HepG2 (cell line): ENCODE measurements around the gene PGGT1B. TPM values are rescaled to one million over a fixed set of nuclear protein-coding genes. Genes with fewer than 3 reads are reported as not detected.

ENCODE experiments used
- ARID3A ChIP-seq: IDR thresholded peaks from 2 replicates; pipeline ENCODE4 v1.6.1; 2012; ENCODE audit warnings: low read depth, low read length, improper control_type of control experiment
- CCAR2 ChIP-seq: fragments of 200-400 bp; formaldehyde crosslinking; optimal IDR thresholded peaks from 2 replicates; pipeline ENCODE3; 2018; ENCODE audit warnings: low read depth, mild to moderate bottlenecking, low read length, moderate library complexity
- ELF1 ChIP-seq: sonication (generic); formaldehyde crosslinking; IDR thresholded peaks from 2 replicates; pipeline ENCODE4 v1.4.0; 2020; ENCODE audit warnings: missing genetic modification reagents
- ELK4 ChIP-seq: sonication (generic); formaldehyde crosslinking; IDR thresholded peaks from 2 replicates; pipeline ENCODE4 v1.9.0; 2021; ENCODE audit warnings: missing genetic modification reagents, borderline replicate concordance
- HDAC2 ChIP-seq: sonication (generic); formaldehyde crosslinking; IDR thresholded peaks from 2 replicates; pipeline ENCODE4 v1.4.0; 2020; ENCODE audit warnings: missing genetic modification reagents
- HOXA9 ChIP-seq: sonication (generic); formaldehyde crosslinking; IDR thresholded peaks from 2 replicates; pipeline ENCODE4 v1.8.1; 2022; ENCODE audit warnings: missing genetic modification reagents, mild to moderate bottlenecking, moderate library complexity, borderline replicate concordance
- NFE2L1 ChIP-seq: sonication (generic); formaldehyde crosslinking; IDR thresholded peaks from 2 replicates; pipeline ENCODE4 v1.4.0; 2020; ENCODE audit warnings: missing genetic modification reagents, mild to moderate bottlenecking, borderline replicate concordance
- NONO ChIP-seq, 2 experiments: fragments of 450-650 bp in 1 of 2; sonication (generic) in 1 of 2; formaldehyde crosslinking in 1 of 2; IDR thresholded peaks in 1 of 2; conservative IDR thresholded peaks in 1 of 2; 2 replicates each; pipeline versions ENCODE4 v1.6.1 to v1.8.0; 2017 to 2022; ENCODE audit warnings: mild to moderate bottlenecking in 1 of 2, missing genetic modification reagents in 1 of 2, moderate library complexity in 1 of 2
- ZBTB3 ChIP-seq: sonication (generic); formaldehyde crosslinking; IDR thresholded peaks from 2 replicates; pipeline ENCODE4 v1.4.0; 2020; ENCODE audit warnings: low read depth, mild to moderate bottlenecking, moderate library complexity, missing genetic modification reagents, borderline replicate concordance
- ZNF234 ChIP-seq: sonication (generic); formaldehyde crosslinking; conservative IDR thresholded peaks from 2 replicates; pipeline ENCODE4 v1.5.1; 2020; ENCODE audit warnings: mild to moderate bottlenecking, missing genetic modification reagents
- ZNF274 ChIP-seq: sonication (generic); formaldehyde crosslinking; IDR thresholded peaks from 2 replicates; pipeline ENCODE4 v1.5.1; 2020; ENCODE audit warnings: mild to moderate bottlenecking, missing genetic modification reagents
- ZNF484 ChIP-seq: sonication (generic); formaldehyde crosslinking; IDR thresholded peaks from 2 replicates; pipeline ENCODE4 v1.5.1; 2020; ENCODE audit warnings: mild to moderate bottlenecking, low read depth, missing genetic modification reagents, borderline replicate concordance
- ZNF496 ChIP-seq: sonication (generic); formaldehyde crosslinking; IDR thresholded peaks from 2 replicates; pipeline ENCODE4 v1.8.1; 2023; ENCODE audit warnings: mild to moderate bottlenecking, moderate library complexity, missing genetic modification reagents; ENCODE audit not compliant: insufficient replicate concordance
- ZSCAN5A ChIP-seq: sonication (generic); formaldehyde crosslinking; IDR thresholded peaks from 2 replicates; pipeline ENCODE4 v1.8.0; 2022; ENCODE audit warnings: mild to moderate bottlenecking, missing genetic modification reagents, borderline replicate concordance
- polyA plus RNA-seq, 8 experiments: library from polyadenylated mRNA; depleted of rRNA in 3 of 8; stranded (reverse) in 7 of 8; unstranded in 1 of 8; fragments of >200 nt; fragmentation: Illumina TruSeq in 4 of 8; extraction: Trizol in 4 of 8; gene quantifications; 2 replicates each; pipeline versions ENCODE4 v1.2.1 to v1.2.3, GENCODE V29; 2011 to 2016; ENCODE audit warnings: low read depth in 4 of 8, missing spikeins in 1 of 8, mixed read lengths in 1 of 8; ENCODE audit not compliant: insufficient read depth in 1 of 8
- total RNA-seq, 5 experiments: library from RNA; depleted of rRNA; stranded (reverse); fragments of >200 nt; fragmentation: Illumina TruSeq; extraction: Trizol; gene quantifications; 2 replicates each; pipeline ENCODE4 v1.2.3, GENCODE V29; 2016; ENCODE audit warnings: low read depth in 1 of 5
- TF ChIP-seq, protein P1 (sequence below): sonication (generic); formaldehyde crosslinking; conservative IDR thresholded peaks from 2 replicates; pipeline ENCODE4 v1.8.0; 2022; ENCODE audit warnings: mild to moderate bottlenecking, moderate library complexity, missing genetic modification reagents
- TF ChIP-seq, protein P2 (sequence below): sonication (generic); formaldehyde crosslinking; IDR thresholded peaks from 2 replicates; pipeline ENCODE4 v1.4.0; 2020; ENCODE audit warnings: missing genetic modification reagents, borderline replicate concordance
- TF ChIP-seq, protein P3 (sequence below): sonication (generic); formaldehyde crosslinking; IDR thresholded peaks from 2 replicates; pipeline ENCODE4 v1.4.0; 2020; ENCODE audit warnings: missing genetic modification reagents, borderline replicate concordance

PGGT1B gene
- total and polyA plus RNA-seq, 2 of the 13 experiments (the other 11 are each of a cell fraction or from before 2014, with no cell fraction given), result 2.4 to 42.7 TPM

GRCh38 chr5:115262321-115263077 is at the start of gene PGGT1B (continued):
- TF ChIP-seq HOXA9 (CRISPR knock-in tag) (no peak), ZBTB3 (CRISPR knock-in tag) (no peak), ZNF484 (CRISPR knock-in tag) (no peak), ELK4 (CRISPR knock-in tag) (no peak), NFE2L1 (CRISPR knock-in tag) (no peak), NONO (IDR thresholded peaks at IDR 0.05) (no peak), NONO (CRISPR knock-in tag; conservative IDR thresholded peaks at IDR 0.05) (peak; percentile 54; the same call in 1 of the 2 replicates), ELF1 (peak; percentile 76), HDAC2 (CRISPR knock-in tag) (no peak), ZNF234 (CRISPR knock-in tag) (no peak), ARID3A (no peak), ZSCAN5A (CRISPR knock-in tag) (no peak), CCAR2 (no peak), ZNF496 (CRISPR knock-in tag) (no peak), ZNF274 (CRISPR knock-in tag) (peak; percentile 76; the same call in 1 of the 2 replicates)
- TF ChIP-seq, protein P1, sequence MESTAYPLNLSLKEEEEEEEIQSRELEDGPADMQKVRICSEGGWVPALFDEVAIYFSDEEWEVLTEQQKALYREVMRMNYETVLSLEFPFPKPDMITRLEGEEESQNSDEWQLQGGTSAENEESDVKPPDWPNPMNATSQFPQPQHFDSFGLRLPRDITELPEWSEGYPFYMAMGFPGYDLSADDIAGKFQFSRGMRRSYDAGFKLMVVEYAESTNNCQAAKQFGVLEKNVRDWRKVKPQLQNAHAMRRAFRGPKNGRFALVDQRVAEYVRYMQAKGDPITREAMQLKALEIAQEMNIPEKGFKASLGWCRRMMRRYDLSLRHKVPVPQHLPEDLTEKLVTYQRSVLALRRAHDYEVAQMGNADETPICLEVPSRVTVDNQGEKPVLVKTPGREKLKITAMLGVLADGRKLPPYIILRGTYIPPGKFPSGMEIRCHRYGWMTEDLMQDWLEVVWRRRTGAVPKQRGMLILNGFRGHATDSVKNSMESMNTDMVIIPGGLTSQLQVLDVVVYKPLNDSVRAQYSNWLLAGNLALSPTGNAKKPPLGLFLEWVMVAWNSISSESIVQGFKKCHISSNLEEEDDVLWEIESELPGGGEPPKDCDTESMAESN (CRISPR knock-in tag), result no peak
- TF ChIP-seq, protein P2, sequence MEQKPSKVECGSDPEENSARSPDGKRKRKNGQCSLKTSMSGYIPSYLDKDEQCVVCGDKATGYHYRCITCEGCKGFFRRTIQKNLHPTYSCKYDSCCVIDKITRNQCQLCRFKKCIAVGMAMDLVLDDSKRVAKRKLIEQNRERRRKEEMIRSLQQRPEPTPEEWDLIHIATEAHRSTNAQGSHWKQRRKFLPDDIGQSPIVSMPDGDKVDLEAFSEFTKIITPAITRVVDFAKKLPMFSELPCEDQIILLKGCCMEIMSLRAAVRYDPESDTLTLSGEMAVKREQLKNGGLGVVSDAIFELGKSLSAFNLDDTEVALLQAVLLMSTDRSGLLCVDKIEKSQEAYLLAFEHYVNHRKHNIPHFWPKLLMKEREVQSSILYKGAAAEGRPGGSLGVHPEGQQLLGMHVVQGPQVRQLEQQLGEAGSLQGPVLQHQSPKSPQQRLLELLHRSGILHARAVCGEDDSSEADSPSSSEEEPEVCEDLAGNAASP, result peak; percentile 35; the same call in 1 of the 2 replicates
- TF ChIP-seq, protein P3, sequence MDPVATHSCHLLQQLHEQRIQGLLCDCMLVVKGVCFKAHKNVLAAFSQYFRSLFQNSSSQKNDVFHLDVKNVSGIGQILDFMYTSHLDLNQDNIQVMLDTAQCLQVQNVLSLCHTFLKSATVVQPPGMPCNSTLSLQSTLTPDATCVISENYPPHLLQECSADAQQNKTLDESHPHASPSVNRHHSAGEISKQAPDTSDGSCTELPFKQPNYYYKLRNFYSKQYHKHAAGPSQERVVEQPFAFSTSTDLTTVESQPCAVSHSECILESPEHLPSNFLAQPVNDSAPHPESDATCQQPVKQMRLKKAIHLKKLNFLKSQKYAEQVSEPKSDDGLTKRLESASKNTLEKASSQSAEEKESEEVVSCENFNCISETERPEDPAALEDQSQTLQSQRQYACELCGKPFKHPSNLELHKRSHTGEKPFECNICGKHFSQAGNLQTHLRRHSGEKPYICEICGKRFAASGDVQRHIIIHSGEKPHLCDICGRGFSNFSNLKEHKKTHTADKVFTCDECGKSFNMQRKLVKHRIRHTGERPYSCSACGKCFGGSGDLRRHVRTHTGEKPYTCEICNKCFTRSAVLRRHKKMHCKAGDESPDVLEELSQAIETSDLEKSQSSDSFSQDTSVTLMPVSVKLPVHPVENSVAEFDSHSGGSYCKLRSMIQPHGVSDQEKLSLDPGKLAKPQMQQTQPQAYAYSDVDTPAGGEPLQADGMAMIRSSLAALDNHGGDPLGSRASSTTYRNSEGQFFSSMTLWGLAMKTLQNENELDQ (CRISPR knock-in tag), result no peak
